Keratinocyte (primary cell): ENCODE measurements around the gene FAM13B. TPM values are rescaled to one million over a fixed set of nuclear protein-coding genes. Genes with fewer than 3 reads are reported as not detected.

Experiments used
- DNase-seq: peaks from one replicate; pipeline ENCODE4 v3.0.0-alpha.2; 2011; ENCODE audit warnings: low read depth, missing footprints, low spot score
- FAIRE-seq: peaks from 2 replicates; lab custom pipeline; 2011; peaks lifted over from hg19 to GRCh38; lab: Jason Lieb, UNC
- H2AFZ ChIP-seq: 2 replicates; pipeline ENCODE4 v1.6.0; 2012; ENCODE audit warnings: low read length, control low read depth, inconsistent platforms; ENCODE audit not compliant: control insufficient read depth
- H3K27ac ChIP-seq: 2 replicates; pipeline ENCODE4 v1.5.1; 2011; ENCODE audit warnings: low read length; ENCODE audit not compliant: control insufficient read depth, insufficient read depth
- H3K27me3 ChIP-seq: 3 replicates; pipeline ENCODE4 v1.6.0; 2011; ENCODE audit warnings: low read length; ENCODE audit not compliant: control insufficient read depth, insufficient read depth; ENCODE audit errors: extremely low read depth
- H3K36me3 ChIP-seq, 2 experiments: 2 replicates in 1 of 2; 3 replicates in 1 of 2; pipeline ENCODE4 v1.5.1; 2011; ENCODE audit warnings: low read length in 2 of 2, mild to moderate bottlenecking in 1 of 2; ENCODE audit not compliant: control insufficient read depth in 2 of 2, insufficient read depth in 2 of 2; ENCODE audit errors: extremely low read depth in 1 of 2
- H3K4me1 ChIP-seq: 3 replicates; pipeline ENCODE4 v1.5.1; 2011; ENCODE audit warnings: low read length; ENCODE audit not compliant: control insufficient read depth, insufficient read depth; ENCODE audit errors: extremely low read depth
- H3K4me2 ChIP-seq: 3 replicates; pipeline ENCODE4 v1.6.0; 2011; ENCODE audit warnings: low read depth, low read length; ENCODE audit not compliant: control insufficient read depth, insufficient read depth; ENCODE audit errors: extremely low read depth
- H3K4me3 ChIP-seq, 3 experiments: fragments of 200-600 bp in 1 of 3; sonication (generic) in 1 of 3; 2 replicates in 2 of 3; 3 replicates in 1 of 3; pipeline ENCODE4 v1.5.1; 2011 to 2016; ENCODE audit warnings: low read length in 3 of 3, mild to moderate bottlenecking in 3 of 3, control low read depth in 2 of 3, inconsistent platforms in 1 of 3, low read depth in 1 of 3, mixed read lengths in 1 of 3, mixed run types in 1 of 3, moderate library complexity in 1 of 3; ENCODE audit not compliant: control insufficient read depth in 2 of 3, insufficient read depth in 2 of 3; ENCODE audit errors: extremely low read depth in 1 of 3
- H3K79me2 ChIP-seq: 2 replicates; pipeline ENCODE4 v1.6.0; 2012; ENCODE audit warnings: low read length; ENCODE audit not compliant: control insufficient read depth, insufficient read depth
- H3K9ac ChIP-seq: 3 replicates; pipeline ENCODE4 v1.6.0; 2011; ENCODE audit warnings: low read length; ENCODE audit not compliant: control insufficient read depth, insufficient read depth; ENCODE audit errors: extremely low read depth
- H3K9me1 ChIP-seq: 3 replicates; pipeline ENCODE4 v1.6.0; 2011; ENCODE audit warnings: low read length; ENCODE audit not compliant: control insufficient read depth, insufficient read depth; ENCODE audit errors: extremely low read depth
- H3K9me3 ChIP-seq: 2 replicates; pipeline ENCODE4 v1.5.1; 2012; ENCODE audit warnings: low read depth, low read length; ENCODE audit not compliant: control insufficient read depth
- H4K20me1 ChIP-seq: 3 replicates; pipeline ENCODE4 v1.6.0; 2011; ENCODE audit warnings: low read length; ENCODE audit not compliant: control insufficient read depth, insufficient read depth; ENCODE audit errors: extremely low read depth
- CTCF ChIP-seq, 3 experiments: IDR thresholded peaks in 1 of 3; conservative IDR thresholded peaks in 1 of 3; optimal IDR thresholded peaks in 1 of 3; 2 replicates in 2 of 3; 3 replicates in 1 of 3; pipeline versions ENCODE3 to v1.5.1; 2011; ENCODE audit warnings: low read length in 3 of 3, mild to moderate bottlenecking in 3 of 3, moderate library complexity in 2 of 3, control low read depth in 1 of 3, inconsistent platforms in 1 of 3; ENCODE audit not compliant: insufficient read depth in 2 of 3; ENCODE audit errors: extremely low read depth in 1 of 3
- EZH2 ChIP-seq: IDR thresholded peaks from one replicate; pipeline ENCODE4 v1.6.1; 2012; ENCODE audit warnings: inconsistent platforms, mild to moderate bottlenecking, low read length, moderate library complexity
- dilution Hi-C: fragments of 300-500 bp; cut with MboI; formaldehyde crosslinking; loops from one replicate; pipeline ENCODE4 v1.7.0; 2020; ENCODE audit warnings: low sequenced_read_pairs; ENCODE audit not compliant: extremely low pct_ligation_motif_present
- polyA plus RNA-seq, 5 experiments: library from polyadenylated mRNA; depleted of rRNA in 3 of 5; stranded (reverse) in 3 of 5; stranded (forward) in 1 of 5; unstranded in 1 of 5; fragments of >200 nt; gene quantifications; 1 replicate in 1 of 5; 2 replicates in 3 of 5; 3 replicates in 1 of 5; pipeline versions ENCODE4 v1.2.1 to v1.2.3, GENCODE V29; 2011 to 2012; ENCODE audit warnings: missing spikeins in 2 of 5, low read depth in 1 of 5, low replicate concordance in 1 of 5

FAM13B gene
- polyA plus RNA-seq, 1 donor (not counting 4 experiments of a cell fraction or from before 2014, with no cell fraction given): 12.9 TPM

- no peak for TF ChIP-seq EZH2
- TF ChIP-seq CTCF (optimal IDR thresholded peaks at IDR 0.05 in 1 of 3, IDR thresholded peaks at IDR 0.05 in 1 of 3, conservative IDR thresholded peaks at IDR 0.05 in 1 of 3; ENCODE audit: extremely low read depth in 1 of 3, insufficient read depth in 2 of 3, low read length in 3 of 3): no peak
- Histone ChIP-seq H3K9me1 (peaks cover 2% of the 10 kb centered on the region), H3K9me3 (no peaks in the 10 kb centered on the region), H3K79me2 (peaks cover 57% of the 10 kb centered on the region), H3K36me3 (peaks cover 10 to 20% of the 10 kb centered on the region in 2 experiments), H3K4me2 (no peak overlapping the region), H2AFZ (no peak overlapping the region), H3K4me3 (no peak overlapping the region), H3K9ac (no peak overlapping the region), H3K27me3 (no peaks in the 10 kb centered on the region), H4K20me1 (peaks cover 7% of the 10 kb centered on the region), H3K27ac (no peak overlapping the region), H3K4me1 (peaks cover 19% of the 10 kb centered on the region)
- dilution Hi-C loops: no loop called here
- DNase-seq: no peak
- FAIRE-seq: no peak
Observed at GRCh38 chr5:138018849-138019248, 14.0 kb downstream of the FAM13B start.

- H3K36me3 ChIP-seq: peaks cover 10 to 20% of the 10 kb centered on the region in 2 experiments
- H4K20me1 ChIP-seq: no peaks in the 10 kb centered on the region
- TF ChIP-seq CTCF (optimal IDR thresholded peaks at IDR 0.05 in 1 of 3, IDR thresholded peaks at IDR 0.05 in 1 of 3, conservative IDR thresholded peaks at IDR 0.05 in 1 of 3; ENCODE audit: extremely low read depth in 1 of 3, insufficient read depth in 2 of 3, low read length in 3 of 3) (no peak), EZH2 (no peak)
- H3K4me1 ChIP-seq: peaks cover 15% of the 10 kb centered on the region
- no peak overlapping the region for H3K4me2 ChIP-seq
- dilution Hi-C loops: no loop called here
- H3K9ac ChIP-seq: no peak overlapping the region
- DNase-seq (no peak), FAIRE-seq (no peak)
- H3K27me3 ChIP-seq: no peaks in the 10 kb centered on the region
- H3K9me1 ChIP-seq: no peaks in the 10 kb centered on the region
- peaks cover 30% of the 10 kb centered on the region for H3K79me2 ChIP-seq
- H3K9me3 ChIP-seq: no peaks in the 10 kb centered on the region
- no peak overlapping the region for H2AFZ ChIP-seq
- H3K4me3 ChIP-seq: no peak overlapping the region
- H3K27ac ChIP-seq: no peak overlapping the region
Observed at GRCh38 chr5:138015916-138016315, 17.0 kb downstream of the FAM13B start.
